KMS-11 (cell line): ENCODE results near the gene SLC9A9.

ENCODE experiments used
- H2AFZ ChIP-seq: fragments of 200-600 bp; sonication (generic); 2 replicates; pipeline ENCODE4 v1.6.1; 2016; ENCODE audit warnings: antibody characterized with exemption, mixed run types, low read depth
- H3K27ac ChIP-seq: fragments of 200-600 bp; sonication (generic); 2 replicates; pipeline ENCODE4 v1.6.1; 2016; ENCODE audit warnings: mild to moderate bottlenecking, mixed run types
- H3K27me3 ChIP-seq: fragments of 200-600 bp; sonication (generic); 2 replicates; pipeline ENCODE4 v1.6.1; 2017; ENCODE audit warnings: mild to moderate bottlenecking, low read depth, mixed run types, moderate library complexity; ENCODE audit not compliant: insufficient read depth
- H3K36me3 ChIP-seq: fragments of 200-600 bp; sonication (generic); 2 replicates; pipeline ENCODE4 v1.6.1; 2017; ENCODE audit warnings: mild to moderate bottlenecking, mixed run types; ENCODE audit not compliant: insufficient read depth
- H3K4me1 ChIP-seq: fragments of 200-600 bp; sonication (generic); 2 replicates; pipeline ENCODE4 v1.6.1; 2016; ENCODE audit warnings: mild to moderate bottlenecking, low read depth, mixed run types; ENCODE audit not compliant: poor library complexity, severe bottlenecking
- H3K4me2 ChIP-seq: fragments of 200-600 bp; sonication (generic); 2 replicates; pipeline ENCODE4 v1.7.0; 2016; ENCODE audit warnings: mild to moderate bottlenecking, mixed run types
- H3K4me3 ChIP-seq: fragments of 200-600 bp; sonication (generic); IDR thresholded peaks from 2 replicates; pipeline ENCODE4 v1.6.1; 2017; ENCODE audit warnings: low read depth, low read length, mixed read lengths; ENCODE audit not compliant: insufficient read depth
- H3K79me2 ChIP-seq: fragments of 200-600 bp; sonication (generic); 2 replicates; pipeline ENCODE4 v1.6.1; 2016; ENCODE audit warnings: low read depth, mixed run types; ENCODE audit not compliant: insufficient read depth
- H3K9ac ChIP-seq: fragments of 200-600 bp; sonication (generic); 2 replicates; pipeline ENCODE4 v1.6.1; 2016; ENCODE audit warnings: mild to moderate bottlenecking, mixed run types
- H4K20me1 ChIP-seq: fragments of 200-600 bp; sonication (generic); 2 replicates; pipeline ENCODE4 v1.6.1; 2016; ENCODE audit warnings: mild to moderate bottlenecking, mixed run types; ENCODE audit not compliant: insufficient read depth
- CTCF ChIP-seq: fragments of 200-600 bp; sonication (generic); conservative IDR thresholded peaks from 2 replicates; pipeline ENCODE4 v1.6.1; 2017; ENCODE audit warnings: low read depth, mild to moderate bottlenecking, antibody characterized with exemption, low read length, moderate library complexity, mixed read lengths

The SLC9A9 gene

GRCh38 chr3:143480344-143480743, 367.9 kb downstream of the SLC9A9 start:
- no peaks in the 10 kb centered on the region for H3K36me3 ChIP-seq
- no peak overlapping the region for H3K27ac ChIP-seq
- no peaks in the 10 kb centered on the region for H3K27me3 ChIP-seq
- H3K4me3 ChIP-seq: no peak overlapping the region
- H4K20me1 ChIP-seq: no peaks in the 10 kb centered on the region
- H3K4me1 ChIP-seq: no peaks in the 10 kb centered on the region
- TF ChIP-seq CTCF: no peak
- no peak overlapping the region for H3K9ac ChIP-seq
- no peaks in the 10 kb centered on the region for H3K79me2 ChIP-seq
- H3K4me2 ChIP-seq: no peak overlapping the region
- no peak overlapping the region for H2AFZ ChIP-seq

GRCh38 chr3:143479727-143480126, 368.5 kb downstream of the SLC9A9 start:
- Histone ChIP-seq H3K27me3 (no peaks in the 10 kb centered on the region), H3K9ac (no peak overlapping the region), H3K4me2 (no peak overlapping the region), H2AFZ (no peak overlapping the region), H3K79me2 (no peaks in the 10 kb centered on the region), H3K4me3 (no peak overlapping the region), H3K36me3 (no peaks in the 10 kb centered on the region), H4K20me1 (no peaks in the 10 kb centered on the region), H3K27ac (no peak overlapping the region), H3K4me1 (no peaks in the 10 kb centered on the region)
- no peak for TF ChIP-seq CTCF

- Histone ChIP-seq H4K20me1 (no peaks in the 10 kb centered on the region), H3K36me3 (no peaks in the 10 kb centered on the region), H3K79me2 (no peaks in the 10 kb centered on the region), H3K27me3 (no peaks in the 10 kb centered on the region), H3K4me3 (no peak overlapping the region), H3K4me1 (no peaks in the 10 kb centered on the region), H3K4me2 (no peak overlapping the region), H3K9ac (no peak overlapping the region), H3K27ac (no peak overlapping the region), H2AFZ (no peak overlapping the region)
- TF ChIP-seq CTCF: no peak
Observed at GRCh38 chr3:143478115-143478693, 370.1 kb downstream of the SLC9A9 start.

GRCh38 chr3:143476965-143477640, 371.2 kb downstream of the SLC9A9 start:
- Histone ChIP-seq H3K4me1 (no peaks in the 10 kb centered on the region), H3K27ac (no peak overlapping the region), H3K79me2 (no peaks in the 10 kb centered on the region), H3K36me3 (no peaks in the 10 kb centered on the region), H3K4me3 (no peak overlapping the region), H3K27me3 (no peaks in the 10 kb centered on the region), H3K4me2 (no peak overlapping the region), H4K20me1 (no peaks in the 10 kb centered on the region), H3K9ac (no peak overlapping the region), H2AFZ (no peak overlapping the region)
- TF ChIP-seq CTCF: no peak
